ENCODE results near the gene MMS19. TPM values are rescaled to one million over a fixed set of nuclear protein-coding genes. Genes with fewer than 3 reads are reported as not detected.
"Not testable (repeated sequence)": the region's sequence is repeated elsewhere in the genome, so short reads cannot be mapped to it uniquely, and the experiment has no call there.

The MMS19 gene
- total RNA-seq, 2 experiments from 2014 or later, result 81.1 to 81.6 TPM

GRCh38 chr10:97435211-97435610, 63.0 kb downstream of the MMS19 start:
- ATAC-seq (no peak), DNase-seq (no peak)
- peaks cover 10% of the 10 kb centered on the region for H3K4me1 Mint-ChIP-seq
- peak overlapping the region; percentile 58 for H3K27ac Mint-ChIP-seq
- no peaks in the 10 kb centered on the region for H3K9me3 Mint-ChIP-seq (ENCODE audit: low read depth)
- H3K4me3 Mint-ChIP-seq, result no peak overlapping the region
- CTCF ChIA-PET, result interaction anchor here (1.9 kb wide), 1 partner anchor 27 kb away, joined by 6 read pairs; no protein-coding TSS in a partner anchor
- no peaks in the 10 kb centered on the region for H3K27me3 Mint-ChIP-seq
- peaks cover 50% of the 10 kb centered on the region for H3K36me3 Mint-ChIP-seq

- H3K27ac Mint-ChIP-seq, result peak overlapping the region; percentile 76
- peaks cover 14% of the 10 kb centered on the region for H3K4me1 Mint-ChIP-seq
- H3K9me3 Mint-ChIP-seq (ENCODE audit: low read depth), result no peaks in the 10 kb centered on the region
Measured at GRCh38 chr10:97434557-97434956, 63.7 kb downstream of the MMS19 start.

GRCh38 chr10:97434055-97434454, 64.2 kb downstream of the MMS19 start:
- CTCF ChIA-PET, result interaction anchor here (0.7 to 1.9 kb wide), 2 partner anchors 9 to 26 kb away, joined by 3 to 6 read pairs; no protein-coding TSS in a partner anchor
- H3K9me3 Mint-ChIP-seq (ENCODE audit: low read depth), result no peaks in the 10 kb centered on the region
- H3K27ac Mint-ChIP-seq, result peak overlapping the region; percentile 76
- ATAC-seq (no peak), DNase-seq (no peak)
- H3K4me1 Mint-ChIP-seq, result peaks cover 19% of the 10 kb centered on the region
- no peak overlapping the region for H3K4me3 Mint-ChIP-seq
- H3K27me3 Mint-ChIP-seq, result no peaks in the 10 kb centered on the region
- peaks cover 53% of the 10 kb centered on the region for H3K36me3 Mint-ChIP-seq

More at GRCh38 chr10:97434557-97434956, 63.7 kb downstream of the MMS19 start:
- CTCF ChIA-PET, result interaction anchor here (0.7 to 1.9 kb wide), 2 partner anchors 9 to 27 kb away, joined by 3 to 6 read pairs; no protein-coding TSS in a partner anchor
- no peaks in the 10 kb centered on the region for H3K27me3 Mint-ChIP-seq
- ATAC-seq (peak; percentile 10), DNase-seq (no peak)
- H3K4me3 Mint-ChIP-seq, result no peak overlapping the region
- peaks cover 52% of the 10 kb centered on the region for H3K36me3 Mint-ChIP-seq

GRCh38 chr10:97428572-97428981, 69.6 kb downstream of the MMS19 start:
- peak overlapping the region; percentile 93 for H3K27ac Mint-ChIP-seq
- CTCF ChIA-PET, result interaction anchor here (1.0 to 2.7 kb wide), 12 partner anchors 10 to 35 kb away, joined by 3 to 21 read pairs (median 5); partner anchors contain the start of gene RRP12
- H3K27me3 Mint-ChIP-seq, result no peaks in the 10 kb centered on the region
- peaks cover 54% of the 10 kb centered on the region for H3K36me3 Mint-ChIP-seq
- peak overlapping the region; percentile 87 for H3K4me3 Mint-ChIP-seq
- H3K9me3 Mint-ChIP-seq (ENCODE audit: low read depth), result no peaks in the 10 kb centered on the region
- peak; percentile 71 for DNase-seq
- peaks cover 37% of the 10 kb centered on the region for H3K4me1 Mint-ChIP-seq
- peak; percentile 6 for ATAC-seq

- H3K4me3 Mint-ChIP-seq, result peak overlapping the region; percentile 87
- DNase-seq (peak; percentile 72), ATAC-seq (peak; percentile 40)
- no peaks in the 10 kb centered on the region for H3K27me3 Mint-ChIP-seq
- CTCF ChIA-PET, result interaction anchor here (0.6 to 2.7 kb wide), 13 partner anchors 9 to 195 kb away, joined by 3 to 21 read pairs (median 5); partner anchors contain the start of gene RRP12
- no peaks in the 10 kb centered on the region for H3K9me3 Mint-ChIP-seq (ENCODE audit: low read depth)
- peak overlapping the region; percentile 93 for H3K27ac Mint-ChIP-seq
- peaks cover 45% of the 10 kb centered on the region for H3K4me1 Mint-ChIP-seq
- H3K36me3 Mint-ChIP-seq, result peaks cover 49% of the 10 kb centered on the region
Measured at GRCh38 chr10:97427571-97428179, 70.5 kb downstream of the MMS19 start.

GRCh38 chr10:97426776-97427570, 71.2 kb downstream of the MMS19 start:
- CTCF ChIA-PET, result interaction anchor here (1.0 to 2.7 kb wide), 6 partner anchors 9 to 72 kb away, joined by 4 to 21 read pairs (median 4); partner anchors contain the start of gene UBTD1
- Mint-ChIP-seq H3K4me3 (peak overlapping the region; percentile 87), H3K27ac (peak overlapping the region; percentile 93), H3K9me3 (ENCODE audit: low read depth) (no peaks in the 10 kb centered on the region), H3K27me3 (no peaks in the 10 kb centered on the region), H3K4me1 (peaks cover 45% of the 10 kb centered on the region), H3K36me3 (peaks cover 46% of the 10 kb centered on the region)
- DNase-seq, result peak; percentile 65
- no peak for ATAC-seq

GRCh38 chr10:97425964-97426775, 72.1 kb downstream of the MMS19 start, which contains the start of gene PGAM1:
TSS of gene PGAM1 (plus strand) at chr10:97426191. CDS start at chr10:97426308, 117 bp downstream.
- peak within 1 kb of the TSS; percentile 87 for H3K4me3 Mint-ChIP-seq
- H3K27ac Mint-ChIP-seq, result peak within 1 kb of the TSS; percentile 93
- DNase-seq (peak; percentile 97), ATAC-seq (peak; percentile 85)
- peaks cover 38% of the 10 kb centered on the region for H3K36me3 Mint-ChIP-seq
- peaks cover 46% of the 10 kb centered on the region for H3K4me1 Mint-ChIP-seq
- no peaks in the 10 kb centered on the region for H3K27me3 Mint-ChIP-seq
- no peaks in the 10 kb centered on the region for H3K9me3 Mint-ChIP-seq (ENCODE audit: low read depth)
- CTCF ChIA-PET, result interaction anchor here (1.0 to 8.7 kb wide), 3 partner anchors 12 to 73 kb away, joined by 4 to 122 read pairs (median 21); partner anchors contain the start of gene UBTD1

GRCh38 chr10:97423757-97424098, 74.5 kb downstream of the MMS19 start:
- H3K36me3 Mint-ChIP-seq, result peaks cover 21% of the 10 kb centered on the region
- peaks cover 38% of the 10 kb centered on the region for H3K4me1 Mint-ChIP-seq
- CTCF ChIA-PET, result interaction anchor here (1.2 to 8.7 kb wide), 2 partner anchors 13 to 21 kb away, joined by 3 to 122 read pairs; no protein-coding TSS in a partner anchor
- H3K27me3 Mint-ChIP-seq; DNase-seq; H3K4me3 Mint-ChIP-seq; ATAC-seq; H3K9me3 Mint-ChIP-seq (ENCODE audit: low read depth): not testable (repeated sequence)
- H3K27ac Mint-ChIP-seq, result peak overlapping the region; percentile 92

GRCh38 chr10:97416565-97416964, 81.7 kb downstream of the MMS19 start:
- Mint-ChIP-seq H3K4me3 (no peak overlapping the region), H3K27me3 (no peaks in the 10 kb centered on the region), H3K36me3 (no peaks in the 10 kb centered on the region), H3K27ac (peak overlapping the region; percentile 82), H3K4me1 (peaks cover 66% of the 10 kb centered on the region), H3K9me3 (ENCODE audit: low read depth) (no peaks in the 10 kb centered on the region)
- ATAC-seq (no peak), DNase-seq (no peak)
- CTCF ChIA-PET, result no interaction called here

- H3K4me3 Mint-ChIP-seq, result peak overlapping the region; percentile 56
- peaks cover 59% of the 10 kb centered on the region for H3K4me1 Mint-ChIP-seq
Measured at GRCh38 chr10:97412891-97413304, 85.3 kb downstream of the MMS19 start.

GRCh38 chr10:97411406-97411805, 86.8 kb downstream of the MMS19 start:
- peaks cover 53% of the 10 kb centered on the region for H3K4me1 Mint-ChIP-seq
- ATAC-seq (no peak), DNase-seq (no peak)
- no peaks in the 10 kb centered on the region for H3K27me3 Mint-ChIP-seq
- no peaks in the 10 kb centered on the region for H3K9me3 Mint-ChIP-seq (ENCODE audit: low read depth)
- no peak overlapping the region for H3K4me3 Mint-ChIP-seq
- CTCF ChIA-PET, result interaction anchor here (0.9 to 9.5 kb wide), 3 partner anchors 10 to 142 kb away, joined by 3 to 122 read pairs (median 53); partner anchors contain the start of genes PGAM1 and RRP12
- no peaks in the 10 kb centered on the region for H3K36me3 Mint-ChIP-seq
- peak overlapping the region; percentile 17 for H3K27ac Mint-ChIP-seq

More at GRCh38 chr10:97412891-97413304, 85.3 kb downstream of the MMS19 start:
- CTCF ChIA-PET, result interaction anchor here (1.1 to 9.5 kb wide), 5 partner anchors 9 to 35 kb away, joined by 3 to 122 read pairs (median 21); partner anchors contain the start of genes PGAM1 and RRP12
- no peaks in the 10 kb centered on the region for H3K27me3 Mint-ChIP-seq
- ATAC-seq (peak; percentile 50), DNase-seq (peak; percentile 83)
- H3K27ac Mint-ChIP-seq, result peak overlapping the region; percentile 88
- H3K9me3 Mint-ChIP-seq (ENCODE audit: low read depth), result no peaks in the 10 kb centered on the region
- H3K36me3 Mint-ChIP-seq, result no peaks in the 10 kb centered on the region

- DNase-seq (no peak), ATAC-seq (no peak)
- H3K36me3 Mint-ChIP-seq, result no peaks in the 10 kb centered on the region
- H3K4me3 Mint-ChIP-seq, result no peak overlapping the region
- peak overlapping the region; percentile 79 for H3K27ac Mint-ChIP-seq
- peaks cover 28% of the 10 kb centered on the region for H3K4me1 Mint-ChIP-seq
- no peaks in the 10 kb centered on the region for H3K27me3 Mint-ChIP-seq
- CTCF ChIA-PET, result interaction anchor here (0.6 to 9.5 kb wide), 12 partner anchors 7 to 145 kb away, joined by 3 to 122 read pairs (median 6); partner anchors contain the start of genes EXOSC1, PGAM1, RRP12 and ZDHHC16
- H3K9me3 Mint-ChIP-seq (ENCODE audit: low read depth), result no peaks in the 10 kb centered on the region
Measured at GRCh38 chr10:97408496-97408992, 89.7 kb downstream of the MMS19 start.

Data from activated CD8-positive, alpha-beta memory T cell treated with anti-CD3 and anti-CD28 coated beads, Interleukin-2, amount 10 ng/mL, durations not matched to agents 7 days and 5 days (primary cell).